Gastrocnemius medialis (tissue), 4 donors: ENCODE results near the gene REN. TPM values are rescaled to one million over a fixed set of nuclear protein-coding genes. Genes with fewer than 3 reads are reported as not detected.

Source experiments
- ATAC-seq, 2 donors: fragments of 150-250 bp; one replicate each; pipeline ENCODE4 v1.9.1; 2016
- DNase-seq, 2 donors: peaks; one replicate each; pipeline ENCODE4 v3.0.0-alpha.2; 2019
- H3K27ac ChIP-seq, 4 donors: fragments of 200-600 bp; sonication (generic); 1 replicate in 1 of 4; 2 replicates in 3 of 4; pipeline ENCODE4 v1.5.1; 2016 to 2018; ENCODE audit warnings: mild to moderate bottlenecking in 2 of 4, moderate library complexity in 1 of 4
- H3K27me3 ChIP-seq, 3 donors: fragments of 200-600 bp; sonication (generic) in 2 of 3; 1 replicate in 1 of 3; 2 replicates in 2 of 3; pipeline versions ENCODE4 v1.5.1 to v1.6.0; 2016 to 2019; ENCODE audit warnings: mild to moderate bottlenecking in 1 of 3, moderate library complexity in 1 of 3
- H3K36me3 ChIP-seq, 2 donors: fragments of 200-600 bp; sonication (generic) in 1 of 2; one replicate each; pipeline ENCODE4 v1.5.1; 2017 to 2018
- H3K4me1 ChIP-seq, 2 donors: fragments of 200-600 bp; sonication (generic) in 1 of 2; one replicate each; pipeline ENCODE4 v1.5.1; 2016 to 2017; ENCODE audit warnings: mild to moderate bottlenecking in 2 of 2
- H3K4me3 ChIP-seq, 4 donors: fragments of 200-600 bp; sonication (generic) in 3 of 4; 1 replicate in 1 of 4; 2 replicates in 3 of 4; pipeline ENCODE4 v1.5.1; 2016 to 2019; ENCODE audit warnings: mild to moderate bottlenecking in 2 of 4
- H3K9me3 ChIP-seq, 3 donors: fragments of 200-600 bp; sonication (generic) in 2 of 3; 1 replicate in 1 of 3; 2 replicates in 2 of 3; pipeline ENCODE4 v1.5.1; 2016 to 2019
- CTCF ChIP-seq, 5 experiments: fragments of 450-650 bp in 3 of 5; fragments of 200-600 bp in 2 of 5; sonication (generic) in 2 of 5; IDR thresholded peaks in 4 of 5; conservative IDR thresholded peaks in 1 of 5; 1 replicate in 4 of 5; 2 replicates in 1 of 5; pipeline ENCODE4 v1.5.1; 2016 to 2019; ENCODE audit warnings: antibody characterized with exemption in 5 of 5, mild to moderate bottlenecking in 3 of 5, moderate library complexity in 3 of 5
- POLR2A ChIP-seq, 2 donors: fragments of 450-650 bp; IDR thresholded peaks; one replicate each; pipeline ENCODE4 v1.6.1; 2017; ENCODE audit warnings: antibody characterized with exemption in 2 of 2, mild to moderate bottlenecking in 2 of 2, moderate library complexity in 2 of 2
- in situ Hi-C, 4 donors: fragments of 200-750 bp; cut with MboI; loops; one replicate each; pipeline versions ENCODE4 v1.15.0 to v1.8.0; 2017; ENCODE audit warnings: low sequenced_read_pairs in 4 of 4
- intact Hi-C: fragments of 100-400 bp; cut with DNase I; formaldehyde crosslinking; loops from one replicate; pipeline ENCODE4 v1.15.1; 2023; ENCODE audit warnings: low total_unique reads
- total RNA-seq, 4 donors: library from RNA; depleted of rRNA; stranded (reverse); fragments of >200 nt; gene quantifications; one replicate each; pipeline versions ENCODE4 v1.1.0 to v1.2.3, GENCODE V29; 2016

REN gene
- total RNA-seq, 4 donors from 2014 or later, result 0.22 TPM; not detected in 3

GRCh38 chr1:204146309-204146708 is 19.8 kb downstream of the REN start:
- TF ChIP-seq POLR2A (IDR thresholded peaks at IDR 0.05), result no peak
- no peak for TF ChIP-seq CTCF (IDR thresholded peaks at IDR 0.05 in 4 of 5, conservative IDR thresholded peaks at IDR 0.05 in 1 of 5)
- in situ Hi-C loops, result no loop called here
- DNase-seq, result no peak

GRCh38 chr1:204145033-204145504 is 21.1 kb downstream of the REN start:
- Histone ChIP-seq H3K27me3 (no peaks in the 10 kb centered on the region), H3K36me3 (no peaks in the 10 kb centered on the region), H3K4me3 (no peak overlapping the region), H3K4me1 (peaks cover 0 to 1% of the 10 kb centered on the region in 2 donors), H3K9me3 (no peaks in the 10 kb centered on the region), H3K27ac (no peak overlapping the region)
- in situ Hi-C loops, result no loop called here
- no peak for TF ChIP-seq POLR2A (IDR thresholded peaks at IDR 0.05)
- no peak for ATAC-seq
- intact Hi-C loops, result no loop called here
- DNase-seq, result no peak

More at GRCh38 chr1:204146309-204146708, 19.8 kb downstream of the REN start:
- Histone ChIP-seq H3K36me3 (no peaks in the 10 kb centered on the region), H3K4me3 (no peak overlapping the region), H3K4me1 (peaks cover 0 to 4% of the 10 kb centered on the region in 2 donors), H3K9me3 (no peaks in the 10 kb centered on the region), H3K27ac (no peak overlapping the region), H3K27me3 (peaks cover 0 to 10% (median 7%) of the 10 kb centered on the region in 3 donors)
- intact Hi-C loops, result no loop called here
- ATAC-seq, result no peak

- intact Hi-C loops (no loop called here), in situ Hi-C loops (no loop called here)
- Histone ChIP-seq H3K27ac (no peak overlapping the region), H3K4me3 (no peak overlapping the region), H3K9me3 (no peaks in the 10 kb centered on the region), H3K4me1 (no peaks in the 10 kb centered on the region), H3K36me3 (no peaks in the 10 kb centered on the region), H3K27me3 (no peaks in the 10 kb centered on the region)
- DNase-seq (no peak), ATAC-seq (no peak)
- TF ChIP-seq CTCF (IDR thresholded peaks at IDR 0.05 in 4 of 5, conservative IDR thresholded peaks at IDR 0.05 in 1 of 5) (no peak), POLR2A (IDR thresholded peaks at IDR 0.05) (no peak)
These were observed 22.7 kb downstream of the REN start for GRCh38 chr1:204143276-204144041.

GRCh38 chr1:204142032-204142974 is 23.8 kb downstream of the REN start:
- in situ Hi-C loops, result no loop called here
- intact Hi-C loops, result no loop called here

More at GRCh38 chr1:204142032-204142974, 23.8 kb downstream of the REN start:
- Histone ChIP-seq H3K36me3 (no peaks in the 10 kb centered on the region), H3K4me1 (no peaks in the 10 kb centered on the region), H3K27ac (no peak overlapping the region), H3K4me3 (no peak overlapping the region), H3K27me3 (no peaks in the 10 kb centered on the region), H3K9me3 (no peaks in the 10 kb centered on the region)
- TF ChIP-seq CTCF (IDR thresholded peaks at IDR 0.05 in 4 of 5, conservative IDR thresholded peaks at IDR 0.05 in 1 of 5), result no peak
- TF ChIP-seq POLR2A (IDR thresholded peaks at IDR 0.05), result no peak
- DNase-seq (no peak), ATAC-seq (no peak)
